Hematopoietic multipotent progenitor cell treated with erythropoietin and hydrocortisone succinate and interleukin-3 and kit ligand, for 6 days (in vitro differentiated cells): Measurements from ENCODE around the gene LRRC26.

Source experiments
- DNase-seq: peaks from one replicate; pipeline ENCODE4 v3.0.0-alpha.2; 2015

The LRRC26 gene

DNA sequence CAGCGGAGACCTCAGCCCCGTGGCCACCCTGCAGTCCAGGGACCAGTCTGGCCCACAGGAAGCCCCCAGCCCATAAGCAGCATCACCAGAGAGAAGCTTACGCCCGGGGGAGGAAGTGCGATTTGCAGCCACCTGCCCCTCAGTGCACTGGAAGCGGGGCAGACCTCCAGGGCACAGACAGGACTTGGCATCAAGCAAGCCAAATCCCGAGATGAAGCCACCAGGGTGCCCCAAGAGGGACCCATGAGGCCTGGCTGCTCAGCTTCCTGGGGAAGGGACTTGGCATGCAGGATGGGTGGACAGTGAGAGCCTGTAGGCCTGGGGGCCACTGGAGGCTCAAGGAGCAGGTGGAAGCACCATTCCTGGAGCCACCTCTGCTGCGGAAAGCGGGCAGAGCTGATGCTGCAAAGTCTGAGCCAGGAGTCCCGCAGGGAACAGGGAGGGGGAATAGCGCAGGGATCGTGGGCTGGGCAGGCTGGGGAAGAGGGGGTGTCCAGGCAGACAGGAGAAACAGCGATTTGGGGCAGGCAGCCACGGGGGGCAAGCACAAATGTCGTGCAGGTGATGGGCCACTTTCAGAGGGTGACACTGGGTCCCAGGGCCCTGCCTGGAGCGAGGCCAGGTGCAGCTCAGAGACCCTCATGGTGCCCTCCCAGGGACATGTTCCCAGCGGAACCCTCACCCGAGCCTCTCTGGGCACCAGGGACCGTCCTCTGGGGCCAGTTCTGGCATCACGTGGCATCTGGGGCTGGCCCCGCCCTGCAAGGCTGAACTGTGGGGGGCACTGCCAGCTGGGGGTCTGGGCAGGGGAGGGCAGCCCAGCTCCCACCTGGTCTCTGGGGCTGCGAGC is 3.2 kb downstream of the LRRC26 start:
- no peak for DNase-seq

- DNase-seq, result no peak
Observed at GRCh38 chr9:137165250-137165836, 4.5 kb downstream of the LRRC26 start.

DNA sequence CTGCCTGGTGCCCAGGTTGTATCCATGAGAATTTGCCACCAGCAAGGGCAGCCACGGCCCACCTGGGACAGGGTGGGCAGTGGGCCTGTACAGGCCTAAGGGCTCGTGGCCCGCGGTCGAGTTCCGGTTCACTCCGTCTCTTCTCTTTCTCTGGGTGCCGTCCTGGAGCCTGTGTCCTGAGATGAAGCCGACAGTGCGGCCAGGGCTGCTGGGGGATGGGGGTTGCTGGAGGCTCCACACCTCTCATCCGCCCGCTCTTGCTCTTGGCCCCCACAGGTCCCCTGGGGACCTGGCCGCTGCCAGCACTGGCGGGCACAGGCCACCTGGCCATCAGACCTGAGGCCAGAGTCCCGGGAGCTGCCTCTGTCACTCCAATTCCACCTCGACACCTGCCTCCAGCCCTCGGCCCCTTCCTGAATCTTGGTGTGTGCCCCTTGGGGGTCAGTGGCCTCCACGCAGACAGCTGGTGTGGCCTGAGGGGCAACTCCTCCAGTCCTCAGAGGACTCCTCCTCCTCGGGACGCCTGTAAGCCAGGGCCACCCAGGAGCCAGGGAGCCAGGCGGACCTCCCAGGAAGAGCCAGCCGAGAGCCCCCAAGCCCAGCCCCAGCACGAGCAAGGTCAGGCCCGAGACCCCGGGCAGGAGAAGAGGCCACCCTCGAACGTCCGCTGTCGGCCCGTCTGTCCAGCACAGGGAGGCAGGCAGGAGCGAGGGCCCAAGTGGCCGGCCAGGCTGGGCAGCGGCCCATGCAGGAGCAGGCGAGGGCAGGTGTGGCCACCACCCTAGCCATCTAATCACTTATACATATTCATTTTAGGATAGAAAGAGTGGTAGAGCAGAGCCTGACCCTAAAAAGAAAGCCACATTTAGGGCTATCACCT is 5.2 kb downstream of the LRRC26 start:
- no peak for DNase-seq

- no peak for DNase-seq
Observed at GRCh38 chr9:137163805-137164204, 6.0 kb downstream of the LRRC26 start.

DNA sequence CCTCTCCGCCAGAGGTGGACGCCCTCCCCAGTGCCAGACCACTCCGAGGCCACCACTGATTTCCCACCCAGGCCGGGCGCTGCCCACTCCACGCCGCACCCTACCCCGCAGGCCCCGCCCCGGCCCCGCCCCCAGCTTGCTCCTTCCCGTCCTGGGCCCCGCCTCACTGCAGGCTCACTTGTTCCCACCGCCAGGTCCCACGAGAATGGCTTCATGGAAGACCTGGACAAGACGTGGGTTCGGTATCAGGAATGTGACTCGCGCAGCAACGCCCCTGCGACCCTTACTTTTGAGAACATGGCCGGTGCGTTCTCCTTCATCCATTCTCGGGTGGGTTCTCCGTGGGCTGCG is 6.5 kb downstream of the LRRC26 start:
- no peak for DNase-seq

DNA sequence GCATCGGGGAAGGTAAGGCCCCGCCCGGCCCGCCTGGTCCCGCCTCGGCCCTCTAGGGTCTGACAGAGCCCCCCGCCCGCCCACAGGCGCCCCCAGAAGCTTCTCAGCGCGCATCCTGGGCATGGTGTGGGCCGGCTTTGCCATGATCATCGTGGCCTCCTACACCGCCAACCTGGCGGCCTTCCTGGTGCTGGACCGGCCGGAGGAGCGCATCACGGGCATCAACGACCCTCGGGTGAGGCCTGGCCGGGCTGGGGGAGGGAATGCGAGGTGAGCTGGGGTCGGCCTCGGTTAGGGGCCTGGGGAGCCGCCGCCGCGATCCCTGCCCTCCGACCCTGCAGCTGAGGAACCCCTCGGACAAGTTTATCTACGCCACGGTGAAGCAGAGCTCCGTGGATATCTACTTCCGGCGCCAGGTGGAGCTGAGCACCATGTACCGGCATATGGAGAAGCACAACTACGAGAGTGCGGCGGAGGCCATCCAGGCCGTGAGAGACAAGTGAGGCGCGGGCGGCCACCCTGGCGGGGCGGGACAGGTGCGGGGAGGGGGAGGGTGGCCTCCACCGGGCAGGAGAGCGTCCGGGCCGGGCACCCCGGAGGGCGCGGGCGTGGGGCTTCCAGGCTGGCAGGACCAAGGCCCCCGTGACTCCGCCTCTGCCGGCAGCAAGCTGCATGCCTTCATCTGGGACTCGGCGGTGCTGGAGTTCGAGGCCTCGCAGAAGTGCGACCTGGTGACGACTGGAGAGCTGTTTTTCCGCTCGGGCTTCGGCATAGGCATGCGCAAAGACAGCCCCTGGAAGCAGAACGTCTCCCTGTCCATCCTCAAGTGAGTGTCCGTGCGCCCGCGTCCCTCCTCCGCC is 7.1 kb downstream of the LRRC26 start:
- peak; percentile 55 for DNase-seq

GRCh38 chr9:137161558-137162486 is 8.0 kb downstream of the LRRC26 start:
- peak; percentile 46 for DNase-seq

- no peak for DNase-seq
Observed at GRCh38 chr9:137160716-137161557, 8.9 kb downstream of the LRRC26 start.

GRCh38 chr9:137160054-137160425 is 9.8 kb downstream of the LRRC26 start:
- DNase-seq, result no peak

DNA sequence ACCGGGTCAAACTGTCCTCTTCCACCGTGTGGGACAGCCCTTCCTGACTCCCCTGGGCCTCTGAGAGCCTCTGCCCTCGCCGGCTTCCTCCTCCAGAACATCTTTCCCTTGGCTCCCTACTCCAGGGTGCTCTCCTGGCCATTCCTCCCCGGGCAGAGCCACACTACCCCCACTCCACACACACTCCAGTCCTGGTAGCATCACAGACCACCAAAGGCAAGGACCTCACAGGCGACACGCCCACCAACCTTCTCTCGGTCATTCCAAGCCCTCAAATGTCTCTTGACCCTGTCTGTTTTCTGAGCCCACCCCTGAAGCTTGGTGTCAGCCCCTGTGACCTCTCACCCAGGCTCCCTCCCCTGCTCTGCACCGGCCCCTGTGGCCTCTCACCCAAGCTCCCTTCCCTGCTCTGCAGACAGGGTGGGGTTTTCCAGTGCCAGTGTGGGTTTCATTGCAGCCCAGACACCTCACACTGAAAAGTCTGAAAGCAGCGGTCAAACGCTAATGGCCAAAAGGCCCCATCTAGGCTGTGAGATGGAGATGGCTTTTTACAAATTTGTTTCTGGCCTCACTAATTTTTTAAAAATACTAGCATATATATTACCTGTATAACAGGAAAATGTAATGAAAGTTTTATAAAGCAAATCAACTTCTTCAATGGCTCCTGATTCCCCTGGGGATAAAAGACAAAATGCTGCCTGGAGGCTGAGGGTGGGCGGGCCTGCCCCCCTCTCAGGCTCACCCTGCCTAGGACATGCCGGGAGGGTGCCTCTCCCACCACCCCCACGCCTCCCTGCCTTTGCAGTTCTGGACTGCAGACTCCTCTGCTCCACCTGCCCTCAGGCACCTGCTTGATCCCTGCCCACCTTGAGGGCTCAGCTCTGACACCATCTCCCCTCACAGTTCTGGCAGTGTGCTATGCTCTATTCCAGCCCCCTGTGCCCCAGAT is 10.5 kb downstream of the LRRC26 start:
- no peak for DNase-seq

DNA sequence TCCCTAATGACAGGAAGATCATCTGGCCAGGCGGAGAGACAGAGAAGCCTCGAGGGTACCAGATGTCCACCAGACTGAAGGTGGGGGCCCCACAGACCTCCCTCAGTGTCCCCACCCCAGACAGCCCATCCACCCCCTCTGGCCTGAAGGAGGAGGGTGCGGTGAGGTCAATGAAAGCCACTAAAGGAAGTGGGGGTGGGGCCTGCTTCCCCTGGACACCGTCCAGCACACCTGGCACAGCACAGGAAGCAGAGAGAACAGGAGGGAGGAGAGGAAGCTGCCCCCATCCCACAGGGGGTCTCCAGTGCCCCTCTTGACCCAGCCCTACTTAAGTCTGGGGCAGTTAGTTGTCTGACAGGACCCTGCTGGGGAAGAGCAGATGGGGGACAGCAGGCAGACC is 11.2 kb downstream of the LRRC26 start:
- no peak for DNase-seq

- DNase-seq, result no peak
Observed at GRCh38 chr9:137157618-137158415, 12.0 kb downstream of the LRRC26 start.

- peak; percentile 89 for DNase-seq
Observed at GRCh38 chr9:137156567-137157375, 13.1 kb downstream of the LRRC26 start.

DNA sequence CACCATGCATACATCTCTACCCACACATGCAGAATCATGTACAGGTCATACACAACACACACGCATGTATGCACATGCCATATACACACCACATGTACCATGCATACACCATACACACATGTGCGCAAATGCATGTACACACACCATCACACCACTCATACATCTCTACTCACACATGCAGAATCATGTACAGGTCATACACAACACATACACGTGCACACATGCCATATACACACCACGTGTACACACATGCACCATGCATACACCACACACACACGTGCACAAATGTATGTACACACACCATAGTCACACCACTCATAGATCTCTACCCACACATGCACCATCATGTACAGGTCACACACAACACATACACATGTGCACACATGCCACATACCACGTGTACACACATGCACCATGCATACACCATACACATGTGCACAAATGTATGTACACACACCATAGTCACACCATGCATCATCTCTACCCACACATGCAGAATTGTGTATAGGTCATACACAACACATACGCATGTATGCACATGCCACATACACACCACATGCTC is 16.9 kb downstream of the LRRC26 start:
- DNase-seq, result no peak

DNA sequence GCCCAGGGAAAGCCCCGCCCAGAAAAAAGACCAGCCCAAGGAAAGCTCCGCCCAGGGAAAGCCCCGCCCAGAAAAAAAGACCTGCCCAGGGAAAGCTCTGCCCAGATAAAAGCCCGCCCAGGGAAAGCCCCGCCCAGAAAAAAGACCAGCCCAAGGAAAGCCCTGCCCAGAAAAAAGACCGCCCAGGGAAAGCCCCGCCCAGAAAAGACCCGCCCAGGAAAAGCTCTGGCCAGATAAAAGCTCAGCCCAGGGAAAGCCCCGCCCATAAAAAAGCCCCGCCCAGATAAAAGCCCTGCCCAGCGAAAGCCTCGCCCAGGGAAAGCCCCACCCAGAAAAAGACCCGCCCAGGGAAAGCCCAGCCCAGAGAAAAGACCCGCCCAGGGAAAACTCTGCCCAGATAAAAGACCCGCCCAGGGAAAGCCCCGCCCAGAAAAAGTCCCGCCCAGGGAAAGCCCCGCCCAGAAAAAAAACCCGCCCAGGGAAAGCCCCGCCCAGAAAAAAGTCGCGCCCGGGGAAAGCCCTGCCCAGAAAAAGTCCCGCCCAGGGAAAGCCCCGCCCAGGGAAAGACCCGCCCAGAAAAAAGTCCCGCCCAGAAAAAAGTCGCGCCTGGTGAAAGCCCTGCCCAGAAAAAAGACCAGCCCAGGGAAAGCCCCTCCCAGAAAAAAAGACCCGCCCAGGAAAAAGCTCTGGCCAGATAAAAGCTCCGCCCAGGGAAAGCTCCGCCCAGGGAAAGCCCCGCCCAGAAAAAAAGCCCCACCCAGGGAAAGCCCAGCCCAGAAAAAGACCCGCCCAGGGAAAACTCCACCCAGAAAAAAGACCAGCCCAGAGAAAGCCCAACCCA is 19.0 kb downstream of the LRRC26 start:
- DNase-seq, result peak; percentile 85

DNA sequence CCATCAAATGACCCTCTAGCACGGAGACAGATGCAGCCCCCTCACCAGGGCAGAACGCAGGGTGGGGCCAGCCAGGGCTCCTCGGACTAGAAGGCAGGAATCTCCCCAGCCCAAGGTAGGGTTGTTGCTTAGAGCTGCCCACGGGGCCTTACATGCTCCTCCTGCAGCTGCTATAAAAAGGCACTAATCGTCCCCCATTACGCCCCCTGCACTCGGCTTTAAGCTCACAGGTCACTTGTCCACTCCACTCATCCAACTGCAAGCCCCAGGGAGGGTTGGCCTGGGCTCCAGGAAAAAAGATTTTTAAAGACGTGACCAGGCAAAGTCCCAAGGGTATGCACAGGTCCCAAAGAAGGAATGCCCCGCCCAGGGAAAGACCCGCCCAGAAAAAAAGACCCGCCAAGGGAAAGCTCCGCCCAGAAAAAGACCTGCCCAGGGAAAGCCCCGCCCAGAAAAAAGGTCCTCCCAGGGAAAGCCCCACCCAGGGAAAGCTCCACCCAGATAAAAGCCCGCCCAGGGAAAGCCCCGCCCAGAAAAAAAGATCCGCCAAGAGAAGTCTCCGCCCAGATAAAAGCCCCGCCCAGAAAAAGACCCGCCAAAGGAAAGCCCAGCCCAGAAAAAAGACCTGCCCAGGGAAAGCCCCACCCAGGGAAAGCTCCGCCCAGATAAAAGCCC is 19.8 kb downstream of the LRRC26 start:
- DNase-seq, result peak; percentile 80
